Measurements from ENCODE around the gene DMRTB1. TPM values are rescaled to one million over a fixed set of nuclear protein-coding genes. Genes with fewer than 3 reads are reported as not detected.

Gene DMRTB1
- total RNA-seq, 1 donor from 2014 or later: not detected

DNA sequence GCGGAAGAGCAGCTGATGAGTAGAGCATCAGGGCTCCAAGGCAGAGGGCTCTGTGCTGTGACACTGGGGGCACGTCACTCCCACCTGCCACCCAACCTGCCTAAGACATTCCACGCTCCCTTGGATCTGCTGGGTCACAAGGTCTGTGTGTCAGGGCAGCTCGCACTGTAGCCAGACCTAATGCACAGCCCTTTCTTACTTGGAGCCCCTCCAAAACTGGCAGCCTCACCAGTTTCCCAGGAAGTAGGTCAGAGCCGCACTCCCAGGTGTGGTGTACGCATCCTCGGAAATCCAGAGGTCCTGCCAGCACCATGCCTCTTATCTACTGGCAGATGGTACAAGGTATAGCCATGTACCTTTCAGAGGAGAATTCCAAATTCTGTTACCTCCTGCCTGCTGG lies 22.3 kb downstream of the DMRTB1 start:
- Mint-ChIP-seq H3K27me3 (ENCODE audit: unreplicated experiment) (peaks cover 37% of the 10 kb centered on the region), H3K27ac (ENCODE audit: unreplicated experiment) (no peak overlapping the region)

DNA sequence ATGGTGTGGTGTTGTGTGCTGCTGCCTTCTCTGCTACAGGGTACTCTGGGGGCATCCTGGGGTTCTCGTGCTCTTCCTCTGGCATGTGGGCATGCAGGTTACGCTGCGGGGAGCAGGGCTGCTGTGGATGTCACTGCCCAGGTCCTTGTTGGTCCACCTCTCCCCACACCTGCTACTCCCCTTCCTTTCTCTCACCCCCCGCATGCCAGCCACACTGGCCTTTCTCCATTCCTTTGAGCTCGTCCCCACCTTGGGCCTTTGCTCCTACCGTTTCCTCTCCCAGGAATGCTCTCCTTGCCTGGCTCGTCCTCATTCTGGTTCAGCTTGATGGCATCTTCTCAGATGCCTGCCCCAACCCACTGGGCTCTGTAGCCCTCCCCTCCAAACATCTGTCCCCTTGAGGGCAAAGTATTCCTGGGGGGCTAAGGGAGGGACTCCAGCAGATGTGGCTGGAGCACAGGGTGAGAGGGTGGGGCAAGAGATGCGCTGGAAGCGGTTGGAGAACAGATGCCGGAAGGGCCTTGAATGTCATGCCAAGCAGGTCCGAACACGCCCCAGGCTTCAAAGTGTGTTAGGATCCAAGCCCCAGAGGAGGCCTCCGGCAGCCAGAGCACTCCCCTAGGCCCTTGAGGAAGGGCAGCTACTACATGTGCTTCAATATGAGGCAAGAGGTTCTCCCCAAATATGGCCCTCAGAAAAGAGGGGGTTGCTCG lies 23.4 kb downstream of the DMRTB1 start:
- TF ChIP-seq, protein P1, sequence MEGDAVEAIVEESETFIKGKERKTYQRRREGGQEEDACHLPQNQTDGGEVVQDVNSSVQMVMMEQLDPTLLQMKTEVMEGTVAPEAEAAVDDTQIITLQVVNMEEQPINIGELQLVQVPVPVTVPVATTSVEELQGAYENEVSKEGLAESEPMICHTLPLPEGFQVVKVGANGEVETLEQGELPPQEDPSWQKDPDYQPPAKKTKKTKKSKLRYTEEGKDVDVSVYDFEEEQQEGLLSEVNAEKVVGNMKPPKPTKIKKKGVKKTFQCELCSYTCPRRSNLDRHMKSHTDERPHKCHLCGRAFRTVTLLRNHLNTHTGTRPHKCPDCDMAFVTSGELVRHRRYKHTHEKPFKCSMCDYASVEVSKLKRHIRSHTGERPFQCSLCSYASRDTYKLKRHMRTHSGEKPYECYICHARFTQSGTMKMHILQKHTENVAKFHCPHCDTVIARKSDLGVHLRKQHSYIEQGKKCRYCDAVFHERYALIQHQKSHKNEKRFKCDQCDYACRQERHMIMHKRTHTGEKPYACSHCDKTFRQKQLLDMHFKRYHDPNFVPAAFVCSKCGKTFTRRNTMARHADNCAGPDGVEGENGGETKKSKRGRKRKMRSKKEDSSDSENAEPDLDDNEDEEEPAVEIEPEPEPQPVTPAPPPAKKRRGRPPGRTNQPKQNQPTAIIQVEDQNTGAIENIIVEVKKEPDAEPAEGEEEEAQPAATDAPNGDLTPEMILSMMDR (IDR thresholded peaks at IDR 0.05): no peak
- no peaks in the 10 kb centered on the region for H3K36me3 Mint-ChIP-seq (ENCODE audit: unreplicated experiment)
- H3K4me1 Mint-ChIP-seq (ENCODE audit: unreplicated experiment): peaks cover 10% of the 10 kb centered on the region
- no peak overlapping the region for H3K27ac Mint-ChIP-seq (ENCODE audit: unreplicated experiment)
- no peak overlapping the region for H3K4me3 Mint-ChIP-seq (ENCODE audit: unreplicated experiment)
- peaks cover 33% of the 10 kb centered on the region for H3K27me3 Mint-ChIP-seq (ENCODE audit: unreplicated experiment)
- no peaks in the 10 kb centered on the region for H3K9me3 Mint-ChIP-seq (ENCODE audit: unreplicated experiment)
- DNase-seq (ENCODE audit: extremely low spot score, unreplicated experiment): no peak

More for the DNA sequence above, 22.3 kb downstream of the DMRTB1 start:
- Mint-ChIP-seq H3K36me3 (ENCODE audit: unreplicated experiment) (no peaks in the 10 kb centered on the region), H3K4me3 (ENCODE audit: unreplicated experiment) (no peak overlapping the region), H3K4me1 (ENCODE audit: unreplicated experiment) (peaks cover 12% of the 10 kb centered on the region), H3K9me3 (ENCODE audit: unreplicated experiment) (no peaks in the 10 kb centered on the region)
- TF ChIP-seq, protein P1 (IDR thresholded peaks at IDR 0.05): no peak
- DNase-seq (ENCODE audit: extremely low spot score, unreplicated experiment): no peak

DNA sequence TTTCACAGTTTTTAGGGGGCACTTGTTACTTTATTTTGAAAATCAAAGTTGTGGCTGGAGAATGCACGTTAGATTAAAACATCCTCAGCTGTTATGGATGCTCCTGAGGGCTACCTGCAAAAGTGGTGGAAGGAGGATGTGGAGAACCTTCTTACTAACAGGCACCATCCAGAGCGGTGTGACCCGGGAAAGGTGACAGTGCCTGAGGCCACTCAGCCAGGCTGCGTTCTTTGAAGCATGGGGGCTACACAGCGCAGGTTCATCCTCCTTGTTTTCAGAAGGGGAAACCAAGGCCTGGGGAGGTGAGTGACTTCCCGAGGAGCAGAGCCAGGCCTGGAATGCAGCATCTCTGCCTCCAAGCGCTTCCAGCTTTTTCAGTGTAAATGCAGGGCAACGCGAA lies 24.0 kb downstream of the DMRTB1 start:
- H3K4me3 Mint-ChIP-seq (ENCODE audit: unreplicated experiment): no peak overlapping the region
- H3K36me3 Mint-ChIP-seq (ENCODE audit: unreplicated experiment): no peaks in the 10 kb centered on the region
- H3K4me1 Mint-ChIP-seq (ENCODE audit: unreplicated experiment): peaks cover 5% of the 10 kb centered on the region
- no peak for DNase-seq (ENCODE audit: extremely low spot score, unreplicated experiment)
- TF ChIP-seq, protein P1 (IDR thresholded peaks at IDR 0.05): no peak
- H3K27ac Mint-ChIP-seq (ENCODE audit: unreplicated experiment): no peak overlapping the region
- H3K27me3 Mint-ChIP-seq (ENCODE audit: unreplicated experiment): peaks cover 34% of the 10 kb centered on the region
- no peaks in the 10 kb centered on the region for H3K9me3 Mint-ChIP-seq (ENCODE audit: unreplicated experiment)

DNA sequence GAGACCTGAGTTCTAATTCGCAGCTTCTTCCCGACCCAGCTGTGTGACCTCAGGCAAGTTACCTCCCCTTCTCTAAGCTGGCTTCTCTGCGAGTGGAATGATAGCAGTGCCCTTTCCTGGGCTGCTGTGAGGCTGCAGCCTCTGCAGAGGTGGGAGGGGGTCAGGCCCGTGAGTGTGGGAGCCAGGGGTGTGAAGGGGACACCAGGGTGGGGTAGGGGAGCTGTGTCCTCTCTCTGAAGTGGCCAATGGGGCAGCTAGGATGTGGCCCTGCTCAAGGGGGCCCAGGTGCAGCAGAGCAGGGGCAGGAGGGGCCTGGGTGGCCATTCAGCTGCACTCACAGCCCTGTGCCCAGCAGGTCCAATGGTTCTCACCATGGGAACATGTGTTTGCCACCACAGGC lies 24.5 kb downstream of the DMRTB1 start:
- Mint-ChIP-seq H3K36me3 (ENCODE audit: unreplicated experiment) (no peaks in the 10 kb centered on the region), H3K9me3 (ENCODE audit: unreplicated experiment) (no peaks in the 10 kb centered on the region), H3K27ac (ENCODE audit: unreplicated experiment) (no peak overlapping the region), H3K4me3 (ENCODE audit: unreplicated experiment) (no peak overlapping the region), H3K4me1 (ENCODE audit: unreplicated experiment) (peaks cover 5% of the 10 kb centered on the region), H3K27me3 (ENCODE audit: unreplicated experiment) (peaks cover 39% of the 10 kb centered on the region)
- no peak for DNase-seq (ENCODE audit: extremely low spot score, unreplicated experiment)
- TF ChIP-seq, protein P1 (IDR thresholded peaks at IDR 0.05): no peak

DNA sequence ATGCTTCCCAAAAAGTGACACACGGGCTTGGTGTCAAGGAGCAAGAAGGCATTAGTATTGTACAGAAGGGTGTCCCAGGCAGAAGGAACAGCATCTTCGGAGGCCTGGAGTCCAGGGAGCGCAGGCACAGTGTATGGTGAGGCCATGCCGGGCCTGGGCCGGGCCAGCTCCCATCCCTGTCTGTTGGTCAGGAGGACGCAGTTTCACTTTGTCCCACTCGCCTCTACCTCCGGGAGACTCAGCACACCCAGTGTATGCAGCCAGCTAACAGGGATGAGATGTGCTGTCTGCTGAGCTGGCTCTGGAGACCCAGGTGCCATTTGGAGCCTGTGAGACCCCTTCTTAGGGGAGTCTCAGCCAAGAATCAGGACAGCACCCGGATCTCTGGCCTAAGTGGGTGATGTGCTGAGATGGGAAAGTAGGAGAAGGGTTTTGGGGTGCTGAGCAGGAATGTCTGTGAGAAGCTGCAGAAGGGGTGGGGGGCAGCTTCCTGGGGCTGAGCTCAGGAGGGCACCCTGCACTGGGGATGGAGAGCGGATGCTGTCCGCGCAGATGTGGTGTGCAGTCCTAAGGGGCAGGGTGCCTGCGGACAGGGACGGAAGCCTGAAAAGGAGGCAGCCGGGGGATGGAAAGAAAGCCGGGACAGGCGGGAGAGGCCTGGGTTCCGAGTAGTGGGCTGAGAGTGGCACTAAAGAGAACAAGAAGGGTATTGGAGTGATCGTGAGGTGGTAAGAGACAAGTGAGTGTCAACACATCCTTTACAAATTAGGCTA lies 25.7 kb downstream of the DMRTB1 start:
- DNase-seq (ENCODE audit: extremely low spot score, unreplicated experiment): no peak
- Mint-ChIP-seq H3K9me3 (ENCODE audit: unreplicated experiment) (peaks cover 4% of the 10 kb centered on the region), H3K4me1 (ENCODE audit: unreplicated experiment) (peaks cover 5% of the 10 kb centered on the region), H3K27ac (ENCODE audit: unreplicated experiment) (no peak overlapping the region), H3K27me3 (ENCODE audit: unreplicated experiment) (peaks cover 44% of the 10 kb centered on the region), H3K36me3 (ENCODE audit: unreplicated experiment) (peaks cover 3% of the 10 kb centered on the region), H3K4me3 (ENCODE audit: unreplicated experiment) (no peak overlapping the region)
- TF ChIP-seq, protein P1 (IDR thresholded peaks at IDR 0.05): no peak
